HG03460 (cell line): ENCODE results near the gene ZNF467.

Source experiments
- ATAC-seq: cut with Tn5 transposase; IDR thresholded peaks from one replicate; pipeline ENCODE4 v1.9.1; 2021; ENCODE audit not compliant: unreplicated experiment

The ZNF467 gene

DNA sequence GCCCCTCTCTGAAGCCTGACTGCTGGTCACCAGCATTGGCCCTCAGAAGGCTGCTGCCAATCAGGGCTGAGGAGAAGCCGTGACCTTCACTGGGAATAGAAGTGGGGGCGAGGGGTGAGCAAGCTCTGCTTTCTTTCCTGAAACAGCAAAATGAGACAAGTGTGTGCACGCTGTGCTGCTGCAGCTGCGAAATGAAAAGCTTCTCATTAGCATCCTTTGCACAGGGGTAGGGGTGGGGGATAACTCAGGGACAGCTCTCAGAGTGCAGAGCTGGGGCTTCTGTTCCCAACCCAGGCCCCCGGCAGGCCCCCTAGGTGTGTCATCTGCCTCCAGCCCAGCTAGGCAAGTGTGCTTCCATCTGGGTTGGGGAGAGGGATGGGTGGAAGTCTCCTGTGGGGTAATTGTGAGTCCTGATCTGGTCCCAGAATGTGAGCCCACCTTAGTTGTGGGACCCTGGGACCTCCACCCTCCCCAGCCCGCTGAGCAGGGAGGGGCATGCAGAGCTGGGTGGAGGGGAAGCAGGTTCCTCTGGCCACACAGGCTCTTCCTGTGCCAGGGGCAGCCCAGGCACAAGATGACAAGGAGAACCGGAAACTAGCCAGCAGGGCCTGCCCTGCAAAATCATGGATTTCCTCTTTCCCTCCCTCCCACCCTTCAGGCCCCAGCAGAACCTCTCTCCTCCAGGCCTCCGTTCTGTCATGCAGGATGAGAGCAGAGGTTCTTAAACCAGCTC, 22.2 kb downstream of the ZNF467 start:
- no peak for ATAC-seq

DNA sequence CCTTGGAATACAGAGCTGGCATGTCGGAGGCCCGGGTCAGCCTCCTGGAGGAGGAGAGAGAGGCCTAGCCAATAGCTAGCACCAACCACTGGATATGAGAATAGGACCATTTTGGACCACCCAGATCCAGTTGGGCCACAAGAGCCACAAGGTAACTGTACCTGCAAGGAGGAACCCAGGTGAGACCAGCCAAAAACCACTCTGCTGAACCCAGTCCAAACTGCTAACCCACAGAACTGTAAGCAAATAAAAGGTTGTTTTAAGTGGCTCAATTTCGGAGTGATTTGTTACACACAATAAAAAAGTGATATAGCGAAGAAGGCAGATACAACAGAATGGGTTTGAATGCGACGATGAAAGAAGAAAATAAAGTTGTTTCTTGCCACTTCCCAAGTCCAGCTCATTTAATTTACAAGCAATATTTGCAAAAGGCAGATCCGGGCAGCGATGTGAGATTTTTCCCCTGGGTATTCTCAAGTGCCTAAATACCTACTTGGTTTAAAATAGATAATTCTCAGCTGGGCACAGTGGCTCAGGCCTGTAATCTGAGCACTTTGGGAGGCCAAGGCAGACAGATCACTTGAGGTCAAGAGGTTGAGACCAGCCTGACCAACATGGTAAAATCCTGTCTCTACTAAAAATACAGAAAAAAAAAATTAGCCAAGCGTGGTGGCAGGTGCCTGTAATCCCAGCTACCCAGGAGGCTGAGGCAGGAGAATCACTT, 23.1 kb downstream of the ZNF467 start:
- ATAC-seq: no peak

DNA sequence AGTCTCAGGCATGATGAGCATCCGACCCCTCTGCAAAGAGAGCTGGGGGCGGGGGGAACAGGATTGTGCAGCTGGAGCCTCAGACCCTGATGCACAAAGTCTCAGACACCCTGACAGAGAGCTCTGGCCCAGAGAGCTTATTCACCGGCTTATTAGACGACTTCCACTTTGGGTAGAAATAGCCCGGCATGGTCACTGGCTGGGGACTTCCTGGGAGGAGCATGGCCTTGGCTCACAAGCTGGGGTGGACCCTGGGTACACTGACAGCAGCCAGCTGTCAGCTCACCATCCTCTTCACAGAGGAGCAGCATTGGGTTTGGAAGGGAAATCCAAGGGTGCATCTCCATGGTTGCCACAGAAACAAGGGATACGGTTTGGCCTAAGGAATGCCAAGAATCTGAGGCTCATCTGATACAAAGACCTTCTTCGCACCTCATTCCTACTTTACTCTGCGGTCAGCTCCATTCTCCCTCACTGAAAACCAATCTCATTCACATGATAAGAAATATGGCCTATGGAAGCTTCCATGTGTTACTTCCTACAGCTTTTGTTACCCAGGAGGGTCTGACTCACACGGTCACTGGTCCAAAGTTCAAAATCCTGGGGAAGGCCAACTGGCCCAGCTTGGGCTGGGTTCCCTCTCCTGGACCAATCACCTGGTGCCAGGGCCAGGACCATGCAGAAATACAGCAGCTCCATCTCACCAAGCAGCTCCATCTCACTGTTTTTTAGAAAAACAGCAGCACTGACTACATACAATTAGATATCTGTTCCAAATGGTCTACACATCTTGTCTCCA, 25.1 kb downstream of the ZNF467 start:
- ATAC-seq: no peak

DNA sequence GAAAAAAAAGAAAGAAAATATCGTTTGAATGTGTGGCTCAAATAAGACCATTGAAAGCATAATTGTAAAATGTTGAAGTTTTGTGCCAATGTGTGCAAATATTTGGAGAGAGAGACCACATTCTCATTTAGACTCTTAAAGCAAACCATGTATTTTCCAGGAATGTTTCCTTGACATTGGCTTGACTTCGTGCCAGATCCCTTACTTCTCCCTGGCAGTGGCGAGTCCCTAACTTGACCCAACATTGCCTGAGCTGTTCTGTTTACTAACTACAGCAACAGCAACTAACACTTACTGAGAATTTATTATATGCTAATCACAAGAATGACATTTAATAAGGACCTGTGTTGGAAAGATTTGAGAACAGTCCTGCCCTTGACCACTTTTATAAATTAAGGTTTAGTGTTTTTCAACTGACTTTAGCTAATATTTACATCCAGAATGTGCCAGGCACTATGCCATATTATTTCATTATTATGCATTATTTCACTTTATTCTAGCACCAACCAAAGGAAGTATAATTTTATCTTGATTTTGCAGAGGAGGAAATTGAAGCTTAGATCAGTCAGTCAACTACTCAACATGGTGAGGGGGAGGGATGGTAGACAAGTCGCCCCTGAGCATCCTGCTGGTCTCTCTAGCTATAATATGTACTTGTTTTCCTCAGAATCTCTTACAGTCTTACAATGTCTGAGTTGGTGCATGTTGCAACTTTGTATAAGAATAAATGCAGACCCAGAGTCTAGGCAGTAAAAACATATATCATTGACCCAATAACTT, 29.7 kb downstream of the ZNF467 start:
- no peak for ATAC-seq

DNA sequence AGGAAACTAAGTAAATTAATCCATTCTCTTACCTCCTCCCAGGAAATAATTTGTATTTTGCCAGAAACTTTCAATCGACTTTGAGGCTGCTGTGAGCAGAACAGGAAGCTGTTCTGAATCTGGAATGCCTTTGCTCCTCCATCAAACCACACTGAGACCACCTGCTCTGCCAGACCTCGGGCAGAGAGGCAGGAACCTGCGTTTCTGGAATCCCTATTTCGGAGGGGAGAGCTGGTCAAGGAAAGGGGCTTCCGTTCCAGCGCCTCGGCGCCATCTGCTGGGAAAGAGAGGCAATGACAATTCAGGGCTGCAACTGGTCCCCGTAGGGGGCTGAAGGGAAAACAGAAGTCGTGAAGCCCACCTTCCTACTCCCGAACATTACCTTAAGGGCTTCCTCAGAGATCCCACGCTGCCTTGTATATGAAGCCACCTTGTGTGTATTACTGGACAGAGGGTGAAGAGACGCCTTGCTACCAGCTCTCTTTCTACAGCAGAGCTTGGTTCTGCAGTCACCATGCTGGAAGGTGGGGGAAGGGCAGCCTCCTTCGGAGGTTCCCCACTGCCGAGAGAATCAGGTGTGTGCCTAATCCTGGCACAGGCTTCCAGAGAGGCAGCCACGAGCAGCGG, 31.2 kb downstream of the ZNF467 start:
- peak; percentile 82 for ATAC-seq

DNA sequence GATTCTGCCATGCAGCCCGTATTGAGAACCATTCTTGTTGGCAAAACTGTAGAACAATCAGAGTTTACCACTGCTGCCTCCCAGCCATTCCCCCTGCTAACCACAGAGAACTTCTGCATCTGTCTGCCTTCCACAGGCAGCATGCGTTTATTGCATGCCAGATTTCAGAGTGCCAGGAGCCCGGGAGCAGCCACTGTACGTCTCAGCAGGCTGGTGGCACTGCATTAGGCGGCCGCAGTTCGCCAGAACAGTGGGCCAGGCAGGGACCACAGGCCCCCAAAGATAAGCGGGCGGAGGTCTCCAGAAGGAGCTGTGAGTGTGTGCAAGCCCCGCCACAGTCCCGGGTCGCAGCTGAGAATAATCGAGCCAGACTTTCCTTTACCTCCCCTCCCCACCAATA, 31.8 kb downstream of the ZNF467 start:
- no peak for ATAC-seq

DNA sequence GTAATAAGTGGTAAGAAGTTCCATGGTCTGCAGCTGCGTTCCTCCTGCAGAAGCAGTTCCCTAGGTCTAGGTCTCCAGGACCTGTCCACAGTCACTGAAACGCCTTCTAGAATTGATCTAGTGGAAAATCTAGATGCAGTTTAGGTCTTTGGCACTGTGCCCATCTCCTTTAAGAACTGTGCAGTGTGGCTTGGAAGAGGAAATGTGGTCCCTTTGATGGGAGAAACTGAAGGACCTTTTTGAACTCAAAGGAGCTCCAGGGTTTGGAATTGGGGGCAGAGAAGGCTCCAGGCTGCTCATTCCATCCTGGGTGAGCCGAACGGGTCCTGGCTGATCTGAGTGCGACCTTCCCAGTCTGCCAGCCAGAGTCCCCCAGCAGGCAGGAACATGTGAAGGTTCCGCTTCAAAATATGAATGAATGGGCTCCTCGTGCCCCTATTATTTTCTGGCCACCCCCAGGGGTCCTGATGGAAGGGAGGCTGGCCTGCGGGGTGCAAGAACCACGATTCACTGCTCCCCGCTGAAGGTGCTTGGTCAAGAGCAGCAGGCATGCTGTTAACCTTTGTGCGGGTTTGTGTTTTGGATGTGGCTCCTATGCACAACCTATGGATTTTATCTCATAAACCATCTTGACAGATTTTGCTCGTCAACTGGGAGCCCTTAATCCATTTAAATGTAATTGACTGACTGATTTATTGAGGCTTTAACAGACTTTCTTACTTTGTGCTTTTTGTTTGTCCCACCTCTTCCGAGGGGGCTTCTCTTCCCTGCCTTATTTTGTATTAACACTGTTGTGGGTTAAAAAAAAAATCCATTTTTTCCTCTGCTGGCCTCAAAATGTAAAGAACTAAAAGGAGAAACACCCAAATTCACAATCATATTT, 36.7 kb downstream of the ZNF467 start:
- no peak for ATAC-seq

DNA sequence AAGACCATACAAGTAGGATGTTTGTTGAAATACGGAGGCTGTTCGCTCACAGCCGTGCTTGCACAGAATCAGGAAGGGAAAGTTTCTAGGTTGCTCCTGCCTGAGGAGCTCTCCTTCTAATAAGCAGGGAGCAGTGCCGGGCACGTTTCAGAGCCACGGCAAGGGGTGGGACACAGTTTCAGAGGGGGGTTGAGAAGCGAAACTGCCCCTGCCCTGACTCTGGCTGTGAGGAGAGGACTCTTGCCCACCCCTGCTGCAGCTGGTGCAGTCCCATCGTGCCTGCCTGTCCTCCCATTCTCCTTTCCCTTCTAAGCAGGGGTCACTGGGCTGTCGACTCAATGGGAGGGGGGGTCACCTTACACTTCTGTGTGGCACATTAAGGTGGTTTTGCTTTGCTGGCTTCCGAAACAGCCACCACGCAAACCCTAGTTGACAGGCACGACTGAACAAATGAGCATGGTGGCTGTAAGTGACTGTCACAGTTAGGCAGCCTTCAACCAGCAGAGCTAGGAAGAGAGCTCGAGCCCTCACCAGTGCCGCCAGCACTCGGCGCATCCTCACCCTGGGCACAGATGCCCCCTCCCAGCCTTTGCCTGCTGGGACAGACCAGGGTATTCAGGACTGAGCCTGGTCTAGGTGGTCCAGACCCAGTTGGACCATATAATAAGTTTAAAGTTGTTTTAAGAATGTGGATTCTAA, 37.5 kb downstream of the ZNF467 start:
- no peak for ATAC-seq

DNA sequence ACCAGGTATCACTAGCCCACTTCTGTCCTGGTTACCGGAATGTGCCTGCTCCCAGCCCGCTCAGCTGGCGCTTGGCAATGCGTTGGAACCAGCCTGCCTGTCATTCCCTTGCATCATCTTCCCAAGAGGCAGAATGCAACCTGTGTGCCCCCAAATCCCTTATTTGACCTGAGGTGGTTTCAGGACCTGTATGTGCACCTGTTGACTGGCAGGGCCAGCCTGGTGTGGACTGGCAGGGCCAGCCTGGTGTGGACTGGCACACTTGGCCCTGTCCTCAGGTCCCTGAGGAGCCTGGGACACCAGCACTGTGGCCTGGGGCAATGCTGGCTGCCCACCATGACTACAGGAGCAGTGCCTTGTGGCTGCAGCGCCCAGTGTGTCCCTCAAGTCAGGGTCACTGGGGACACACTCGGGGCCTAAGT, 38.2 kb downstream of the ZNF467 start:
- no peak for ATAC-seq

DNA sequence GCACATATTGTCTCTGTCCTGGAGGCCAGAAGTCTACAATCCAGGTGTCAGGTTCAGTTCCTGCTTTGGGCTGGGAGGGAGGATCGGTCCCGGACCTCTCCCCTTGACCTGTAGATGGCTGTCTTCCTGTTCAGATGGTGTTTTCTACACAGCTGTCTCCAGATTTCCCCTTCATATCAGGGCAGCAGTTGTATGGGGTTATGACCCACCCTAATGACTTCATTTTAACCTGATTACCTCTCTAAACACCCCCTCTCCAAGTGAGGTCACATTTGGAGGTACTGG, 38.7 kb downstream of the ZNF467 start:
- no peak for ATAC-seq

DNA sequence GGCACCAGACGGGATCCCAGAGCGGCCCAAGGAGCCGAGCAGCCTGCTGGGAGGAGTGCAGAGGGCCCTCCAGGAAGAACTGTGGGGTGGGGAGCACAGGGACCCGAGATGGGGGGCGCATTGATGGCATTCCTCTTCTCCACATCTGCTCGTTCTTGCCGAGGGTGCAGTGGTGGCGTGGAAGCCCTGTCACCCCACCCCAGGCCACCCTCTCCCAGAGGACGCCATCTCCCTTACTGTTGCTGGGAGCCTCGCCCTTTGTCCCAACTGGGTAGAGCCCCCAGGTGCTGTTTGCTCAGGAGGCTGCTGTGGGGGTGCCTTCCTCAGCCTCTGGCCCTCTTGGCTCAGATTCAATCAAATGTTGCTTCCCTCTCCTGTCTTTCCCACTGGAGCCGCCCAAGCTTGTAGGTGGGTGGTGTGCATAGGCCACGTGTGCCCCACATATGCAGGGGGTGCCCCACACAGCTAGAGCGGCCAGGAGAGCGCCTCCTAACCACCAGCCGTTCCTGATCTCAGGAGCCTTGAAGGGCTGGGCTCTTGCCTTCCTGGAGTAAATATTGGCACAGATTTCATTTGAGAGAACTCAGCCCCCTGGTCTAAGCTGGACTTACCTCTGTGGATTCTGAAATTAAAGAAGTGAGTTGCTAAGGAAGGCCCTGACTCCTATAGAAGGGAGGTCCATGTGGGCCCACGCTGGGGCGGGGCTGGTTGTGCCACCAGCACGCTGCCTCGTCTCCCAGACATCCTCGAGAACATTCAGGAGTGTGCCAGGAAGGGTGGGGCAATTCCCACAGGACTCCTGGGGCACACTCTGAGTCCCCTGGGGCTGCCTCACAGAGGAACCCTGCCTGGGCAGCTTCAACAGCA, 39.2 kb downstream of the ZNF467 start:
- no peak for ATAC-seq

DNA sequence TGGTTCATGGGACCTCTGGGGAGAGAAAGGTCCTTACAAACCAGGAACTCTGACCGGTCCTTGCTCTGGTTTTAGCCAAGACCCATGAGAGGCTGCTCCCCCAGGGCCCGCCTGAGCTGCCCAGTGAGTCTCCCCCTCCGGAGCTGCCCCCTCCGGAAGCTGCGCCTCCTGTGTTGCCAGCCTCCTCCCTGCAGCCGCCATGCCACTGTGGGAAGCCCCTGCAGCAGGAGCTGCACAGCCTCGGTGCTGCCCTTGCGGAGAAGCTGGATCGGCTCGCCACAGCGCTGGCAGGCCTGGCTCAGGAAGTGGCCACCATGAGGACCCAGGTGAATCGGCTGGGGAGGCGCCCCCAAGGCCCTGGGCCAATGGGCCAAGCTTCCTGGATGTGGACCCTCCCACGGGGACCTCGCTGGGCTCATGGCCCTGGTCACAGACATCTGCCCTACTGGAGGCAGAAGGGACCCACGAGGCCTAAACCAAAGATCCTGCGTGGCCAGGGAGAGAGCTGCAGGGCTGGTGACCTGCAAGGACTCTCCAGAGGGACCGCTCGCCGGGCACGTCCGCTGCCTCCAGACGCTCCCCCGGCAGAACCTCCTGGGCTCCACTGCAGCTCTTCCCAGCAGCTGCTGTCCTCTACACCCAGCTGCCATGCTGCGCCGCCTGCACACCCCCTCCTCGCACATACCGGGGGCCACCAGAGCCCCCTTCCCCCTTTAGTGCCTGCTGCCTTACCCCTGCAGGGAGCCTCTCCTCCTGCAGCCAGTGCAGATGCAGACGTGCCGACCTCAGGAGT, 40.1 kb downstream of the ZNF467 start:
- no peak for ATAC-seq

DNA sequence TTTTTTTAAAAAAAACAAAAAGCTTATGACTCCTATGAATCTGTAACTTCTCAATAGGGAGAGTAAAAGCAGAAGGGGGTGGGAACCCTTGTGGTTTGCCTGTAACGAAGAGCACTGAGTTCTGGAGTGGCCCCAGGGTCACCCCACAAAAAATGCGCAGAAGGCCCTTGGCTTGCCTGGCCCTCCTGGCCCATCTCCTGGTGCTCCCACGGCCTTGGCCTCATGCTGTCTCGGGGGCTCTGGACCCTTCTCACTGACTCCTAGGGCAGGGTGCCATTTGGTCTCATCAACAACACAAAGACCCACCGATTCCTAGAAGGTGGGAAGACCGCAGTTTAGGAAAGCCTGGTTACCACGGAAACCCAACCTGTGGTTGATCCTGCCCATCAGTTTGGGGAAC, 40.8 kb downstream of the ZNF467 start:
- ATAC-seq: no peak

DNA sequence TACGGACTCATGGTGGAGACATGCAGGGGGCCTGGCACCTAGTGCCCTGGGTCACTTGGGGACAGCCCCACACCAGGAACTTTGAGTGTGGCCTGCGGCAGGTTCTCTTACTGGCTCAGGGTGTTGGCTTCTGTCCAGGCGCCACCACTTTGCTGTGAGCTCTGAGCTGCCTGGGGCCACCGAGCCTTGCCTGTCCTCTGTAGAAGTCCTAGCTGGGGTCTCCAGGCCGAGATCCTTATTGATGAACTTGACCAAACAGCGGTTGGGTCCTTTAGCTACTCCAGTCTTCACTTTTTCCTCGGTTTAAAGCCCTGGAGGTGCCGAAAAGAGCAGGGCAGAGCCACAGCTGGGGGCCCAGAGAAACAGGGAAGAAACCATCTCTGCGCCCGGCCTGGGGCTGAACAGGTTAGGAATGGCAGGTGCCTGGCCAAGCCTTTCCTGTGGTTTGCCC, 41.3 kb downstream of the ZNF467 start:
- ATAC-seq: no peak

DNA sequence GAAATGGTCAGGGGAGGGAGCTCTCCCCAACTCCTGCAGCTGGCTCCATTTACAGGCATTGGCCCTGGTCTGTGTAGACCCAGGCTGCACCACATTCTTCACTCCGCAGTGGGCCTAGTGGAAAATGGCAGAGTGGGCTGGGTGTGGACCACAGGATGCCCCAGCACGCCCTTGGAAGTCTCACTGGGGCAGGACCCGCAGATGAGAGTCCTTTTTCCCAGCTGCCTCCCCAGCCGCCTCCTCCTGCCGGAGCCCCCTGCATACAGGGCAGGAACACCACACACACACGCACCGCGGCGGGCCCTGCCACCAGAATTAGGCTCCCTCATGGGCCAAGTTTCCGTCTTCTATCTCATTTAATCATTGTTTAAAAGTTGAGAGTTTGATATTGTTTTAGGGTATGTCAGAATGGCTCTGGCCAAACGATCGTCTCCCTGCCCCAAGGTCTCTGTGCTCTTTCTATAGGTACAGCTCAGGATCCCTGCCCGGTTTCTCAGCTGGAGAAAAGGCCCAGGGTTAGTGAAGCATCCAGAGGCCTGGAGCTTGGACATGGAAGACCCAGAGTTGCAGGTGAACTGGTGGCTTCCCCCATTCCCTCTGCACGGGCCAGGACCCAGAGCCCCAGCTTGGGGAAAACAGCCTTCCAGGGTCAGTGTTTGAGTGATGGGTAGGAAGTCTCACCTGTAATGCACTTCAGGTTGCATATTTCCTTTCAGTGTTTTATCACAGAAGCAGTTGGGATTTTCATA, 42.0 kb downstream of the ZNF467 start:
- no peak for ATAC-seq

DNA sequence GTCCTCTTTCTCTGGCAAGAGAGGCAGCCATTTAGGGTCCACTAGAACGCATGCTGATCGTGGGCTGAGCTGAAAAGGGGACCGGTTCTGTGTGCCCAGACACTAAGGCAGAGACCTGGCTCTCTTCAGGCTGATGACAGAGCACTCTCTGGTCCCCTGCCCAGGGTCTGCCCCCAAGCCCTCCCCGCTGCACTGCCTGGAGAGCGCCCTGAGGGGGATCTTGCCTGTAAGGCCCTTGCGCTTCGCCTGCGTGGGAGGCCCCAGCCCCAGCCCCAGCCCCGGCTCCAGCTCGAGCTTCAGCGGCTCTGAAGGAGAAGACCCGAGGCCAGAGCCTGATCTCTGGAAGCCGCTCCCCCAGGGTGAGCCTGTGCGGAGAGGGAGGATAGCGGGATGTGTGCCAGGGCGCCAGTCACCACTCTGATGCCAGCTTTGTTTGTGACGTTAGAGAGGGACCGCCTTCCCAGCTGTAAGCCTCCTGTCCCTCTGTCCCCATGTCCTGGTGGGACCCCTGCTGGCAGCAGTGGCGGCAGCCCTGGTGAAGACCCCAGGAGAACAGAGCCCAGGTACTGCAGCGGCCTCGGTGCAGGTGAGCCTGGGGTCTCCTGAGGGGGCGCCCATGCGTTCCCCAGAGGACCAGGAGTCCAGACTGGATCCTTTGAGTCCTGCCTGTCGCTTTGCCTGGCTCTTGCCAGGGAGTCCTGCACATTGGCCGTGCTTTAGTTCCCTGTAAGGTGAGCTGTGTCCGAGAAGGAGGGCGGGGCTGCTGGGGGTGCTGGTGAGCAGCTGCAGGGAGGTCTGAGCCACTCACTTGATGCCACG, 43.2 kb downstream of the ZNF467 start:
- no peak for ATAC-seq
